ENCODE measurements around the gene RAPGEFL1.
"Not testable (repeated sequence)": the region's sequence is repeated elsewhere in the genome, so short reads cannot be mapped to it uniquely, and the experiment has no call there.

RAPGEFL1 gene

GRCh38 chr17:40229146-40229545 is 51.9 kb downstream of the RAPGEFL1 start:
- not testable (repeated sequence) for H3K4me3 Mint-ChIP-seq; H3K27me3 Mint-ChIP-seq; DNase-seq (ENCODE audit: low spot score in 2 of 2); ATAC-seq (replicated peaks; ENCODE audit: extremely low read depth, poor library complexity, severe bottlenecking); H3K27ac Mint-ChIP-seq (ENCODE audit: low read depth); H3K9me3 Mint-ChIP-seq
- Mint-ChIP-seq H3K4me1 (peaks cover 32% of the 10 kb centered on the region), H3K36me3 (ENCODE audit: insufficient read depth) (peaks cover 60% of the 10 kb centered on the region)

- peaks cover 59% of the 10 kb centered on the region for H3K36me3 Mint-ChIP-seq (ENCODE audit: insufficient read depth)
- H3K27ac Mint-ChIP-seq (ENCODE audit: low read depth) = no peak overlapping the region
- DNase-seq (ENCODE audit: low spot score in 2 of 2) (no peak), ATAC-seq (replicated peaks; ENCODE audit: extremely low read depth, poor library complexity, severe bottlenecking) (no peak)
- peaks cover 28% of the 10 kb centered on the region for H3K4me1 Mint-ChIP-seq
- no peaks in the 10 kb centered on the region for H3K27me3 Mint-ChIP-seq
- no peak overlapping the region for H3K4me3 Mint-ChIP-seq
- H3K9me3 Mint-ChIP-seq = no peaks in the 10 kb centered on the region
These were observed 53.4 kb downstream of the RAPGEFL1 start for GRCh38 chr17:40230670-40231069.

- peaks cover 28% of the 10 kb centered on the region for H3K4me1 Mint-ChIP-seq
- H3K27ac Mint-ChIP-seq (ENCODE audit: low read depth); H3K9me3 Mint-ChIP-seq; H3K27me3 Mint-ChIP-seq; DNase-seq (ENCODE audit: low spot score in 2 of 2); H3K4me3 Mint-ChIP-seq; ATAC-seq (replicated peaks; ENCODE audit: extremely low read depth, poor library complexity, severe bottlenecking): not testable (repeated sequence)
- peaks cover 65% of the 10 kb centered on the region for H3K36me3 Mint-ChIP-seq (ENCODE audit: insufficient read depth)
These were observed 54.7 kb downstream of the RAPGEFL1 start for GRCh38 chr17:40231928-40232327.

DNA sequence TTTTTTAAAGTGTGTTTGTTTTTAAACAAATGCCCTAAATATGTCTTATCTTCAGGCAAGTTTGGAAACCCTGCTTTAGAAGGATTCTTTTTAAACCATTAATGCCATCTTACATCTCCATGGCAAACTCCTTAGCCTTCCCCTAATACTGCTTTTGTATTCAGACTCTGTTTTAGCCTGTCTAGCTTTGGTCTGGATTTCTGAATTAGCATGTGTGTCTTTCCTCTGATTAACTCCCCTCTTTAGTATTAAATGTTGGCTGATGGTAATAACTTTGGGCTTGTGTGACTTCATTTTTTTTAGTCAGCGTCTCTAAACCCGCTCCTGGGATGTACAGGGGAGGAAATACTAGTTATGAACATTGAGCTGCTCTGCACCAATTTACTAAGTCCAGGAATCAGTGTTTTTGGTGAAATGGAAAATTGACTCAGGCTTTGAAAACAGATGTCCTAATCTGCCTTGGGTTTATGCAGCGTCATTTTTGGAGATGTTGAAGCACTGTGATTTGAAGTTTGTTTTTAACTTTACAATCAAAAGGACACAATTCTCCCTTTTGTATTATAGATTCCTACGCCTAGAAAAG is 64.1 kb downstream of the RAPGEFL1 start:
- peaks cover 44% of the 10 kb centered on the region for H3K4me1 Mint-ChIP-seq
- no peaks in the 10 kb centered on the region for H3K9me3 Mint-ChIP-seq
- H3K4me3 Mint-ChIP-seq = no peak overlapping the region
- ATAC-seq (replicated peaks; ENCODE audit: extremely low read depth, poor library complexity, severe bottlenecking) (no peak), DNase-seq (ENCODE audit: low spot score in 2 of 2) (no peak)
- peaks cover 25% of the 10 kb centered on the region for H3K36me3 Mint-ChIP-seq (ENCODE audit: insufficient read depth)
- H3K27ac Mint-ChIP-seq (ENCODE audit: low read depth) = no peak overlapping the region
- H3K27me3 Mint-ChIP-seq = no peaks in the 10 kb centered on the region

GRCh38 chr17:40242774-40243173 is 65.5 kb downstream of the RAPGEFL1 start:
- Mint-ChIP-seq H3K4me3 (no peak overlapping the region), H3K27me3 (no peaks in the 10 kb centered on the region), H3K4me1 (peaks cover 38% of the 10 kb centered on the region), H3K9me3 (no peaks in the 10 kb centered on the region), H3K36me3 (ENCODE audit: insufficient read depth) (peaks cover 14% of the 10 kb centered on the region), H3K27ac (ENCODE audit: low read depth) (peak overlapping the region; percentile 41)
- DNase-seq (ENCODE audit: low spot score in 2 of 2) (no peak), ATAC-seq (replicated peaks; ENCODE audit: extremely low read depth, poor library complexity, severe bottlenecking) (no peak)

DNA sequence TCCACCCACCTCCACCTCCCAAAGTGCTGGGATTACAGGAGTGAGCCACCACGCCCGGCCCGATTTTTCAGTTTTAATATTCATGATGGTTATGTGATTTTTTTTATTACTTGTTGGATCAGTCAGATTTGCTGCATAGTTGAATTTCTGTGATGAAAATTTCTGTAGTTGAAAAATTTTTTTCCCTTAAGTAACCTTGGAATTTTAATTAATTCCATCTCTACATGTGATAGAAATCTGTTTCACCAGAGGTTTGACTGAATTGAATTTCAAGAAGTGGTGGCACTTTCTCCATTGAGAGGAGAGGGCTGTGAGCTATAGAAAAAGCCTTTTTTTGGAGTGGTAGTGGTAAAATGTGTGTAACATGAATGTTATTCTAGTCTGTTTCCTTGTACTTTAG is 66.5 kb downstream of the RAPGEFL1 start:
- Mint-ChIP-seq H3K4me3 (no peak overlapping the region), H3K4me1 (peaks cover 43% of the 10 kb centered on the region), H3K27ac (ENCODE audit: low read depth) (no peak overlapping the region), H3K36me3 (ENCODE audit: insufficient read depth) (peaks cover 10% of the 10 kb centered on the region), H3K9me3 (no peaks in the 10 kb centered on the region), H3K27me3 (no peaks in the 10 kb centered on the region)
- DNase-seq (ENCODE audit: low spot score in 2 of 2) (no peak), ATAC-seq (replicated peaks; ENCODE audit: extremely low read depth, poor library complexity, severe bottlenecking) (no peak)

DNA sequence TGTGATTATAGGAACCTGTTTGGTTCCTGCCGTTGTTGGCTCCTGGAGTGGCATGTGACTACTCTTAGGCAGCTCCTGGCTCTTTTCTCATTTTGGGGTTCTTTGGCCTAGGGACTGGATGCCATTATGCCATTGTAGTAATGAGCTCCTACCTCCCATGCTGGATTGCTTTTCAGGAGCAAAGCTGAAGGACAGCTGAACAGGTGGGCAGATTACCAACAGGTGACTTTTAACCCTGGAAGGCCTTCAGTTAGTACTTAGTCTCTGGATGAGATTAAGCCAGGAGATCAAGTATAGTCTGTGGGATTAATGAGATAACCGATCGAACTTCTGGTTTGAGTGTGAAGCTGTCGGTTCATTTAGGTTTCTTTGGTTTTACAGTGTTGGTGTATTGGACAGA is 67.0 kb downstream of the RAPGEFL1 start:
- ATAC-seq (replicated peaks; ENCODE audit: extremely low read depth, poor library complexity, severe bottlenecking) (no peak), DNase-seq (ENCODE audit: low spot score in 2 of 2) (no peak)
- Mint-ChIP-seq H3K4me1 (peaks cover 48% of the 10 kb centered on the region), H3K36me3 (ENCODE audit: insufficient read depth) (peaks cover 9% of the 10 kb centered on the region), H3K27ac (ENCODE audit: low read depth) (no peak overlapping the region), H3K27me3 (no peaks in the 10 kb centered on the region), H3K9me3 (no peaks in the 10 kb centered on the region), H3K4me3 (no peak overlapping the region)

Measured in central memory CD8-positive, alpha-beta T cell (primary cell).